Muscle layer of duodenum (tissue), 2 donors: ENCODE data around the gene BRAT1.
A peak's percentile ranks its signal among the peaks of the same experiment; 100 is the strongest.
"Not testable (repeated sequence)": the region's sequence is repeated elsewhere in the genome, so short reads cannot be mapped to it uniquely, and the experiment has no call there.

Experiments
- H3K27ac ChIP-seq: one replicate; pipeline ENCODE4 v1.7.0; 2013; ENCODE audit warnings: mild to moderate bottlenecking, low read length
- H3K27me3 ChIP-seq: one replicate; pipeline ENCODE4 v1.7.0; 2013; ENCODE audit warnings: low read depth, mild to moderate bottlenecking, control low read depth, low read length
- H3K36me3 ChIP-seq, 2 donors: one replicate each; pipeline ENCODE4 v1.7.0; 2013; ENCODE audit warnings: low read length in 2 of 2, control low read depth in 1 of 2, mild to moderate bottlenecking in 1 of 2; ENCODE audit not compliant: insufficient read depth in 2 of 2, control insufficient read depth in 1 of 2
- H3K4me1 ChIP-seq, 2 donors: one replicate each; pipeline ENCODE4 v1.7.0; 2013; ENCODE audit warnings: low read length in 2 of 2, mild to moderate bottlenecking in 2 of 2, control low read depth in 1 of 2, moderate library complexity in 1 of 2; ENCODE audit not compliant: insufficient read depth in 2 of 2, control insufficient read depth in 1 of 2
- H3K4me3 ChIP-seq, 2 donors: one replicate each; pipeline ENCODE4 v1.7.0; 2013; ENCODE audit warnings: low read length in 2 of 2, low read depth in 1 of 2, mild to moderate bottlenecking in 1 of 2
- H3K9me3 ChIP-seq, 2 donors: one replicate each; pipeline ENCODE4 v1.7.0; 2013; ENCODE audit warnings: low read length in 2 of 2, control low read depth in 1 of 2, mild to moderate bottlenecking in 1 of 2; ENCODE audit not compliant: control insufficient read depth in 1 of 2
- donor health status: healthy.

The BRAT1 gene

DNA sequence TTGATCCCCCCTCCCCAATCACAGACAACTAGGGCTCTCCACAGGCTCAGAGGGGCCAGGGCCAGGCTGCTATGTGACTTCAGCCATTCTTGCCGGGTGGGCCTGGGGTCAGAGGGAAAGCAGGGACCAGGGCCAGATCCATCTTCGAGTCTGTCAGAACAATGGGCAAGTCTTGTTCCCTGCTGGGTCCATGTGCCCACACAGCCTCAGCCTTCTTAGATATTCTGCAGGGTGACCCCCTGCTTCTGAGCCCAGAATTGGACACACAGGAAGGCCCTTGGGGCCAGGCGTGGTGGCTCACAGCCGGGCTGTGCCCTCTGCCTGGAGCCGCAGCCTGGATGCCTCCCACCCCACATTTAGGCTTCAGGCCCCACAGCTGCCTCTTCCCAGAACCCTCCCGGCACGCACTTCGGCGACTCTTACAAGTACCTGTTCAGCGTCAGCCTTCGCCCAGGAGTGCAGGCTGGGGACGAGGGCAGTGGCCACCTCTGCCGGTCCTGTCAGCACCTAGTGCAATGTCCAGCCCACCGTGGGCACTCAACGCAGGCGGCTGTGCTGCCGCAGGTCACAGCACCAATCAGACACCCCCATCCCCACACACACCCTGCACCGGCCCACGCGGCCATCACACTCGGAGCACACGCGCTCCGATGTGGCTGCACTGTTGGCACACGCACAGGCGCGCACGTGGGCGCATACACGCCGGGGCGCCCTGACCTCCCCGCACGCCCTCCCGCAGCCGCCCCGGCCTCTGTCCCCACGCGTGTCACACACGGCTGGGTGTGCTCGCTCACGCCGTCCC is 24.1 kb downstream of the BRAT1 start:
- H3K27ac ChIP-seq: not testable (repeated sequence)

GRCh38 chr7:2530071-2530987 is 25.0 kb downstream of the BRAT1 start:
- Histone ChIP-seq H3K27ac (peak overlapping the region; percentile 23), H3K36me3 (no peaks in the 10 kb centered on the region), H3K4me1 (peaks cover 10 to 18% of the 10 kb centered on the region in 2 donors), H3K27me3 (no peaks in the 10 kb centered on the region), H3K4me3 (no peak overlapping the region), H3K9me3 (no peaks in the 10 kb centered on the region)

More for the DNA sequence above, 24.1 kb downstream of the BRAT1 start:
- H3K27me3 ChIP-seq, H3K4me3 ChIP-seq, H3K9me3 ChIP-seq, H3K36me3 ChIP-seq: not testable (repeated sequence)
- H3K4me1 ChIP-seq: peaks cover 10% of the 10 kb centered on the region in 2 donors

DNA sequence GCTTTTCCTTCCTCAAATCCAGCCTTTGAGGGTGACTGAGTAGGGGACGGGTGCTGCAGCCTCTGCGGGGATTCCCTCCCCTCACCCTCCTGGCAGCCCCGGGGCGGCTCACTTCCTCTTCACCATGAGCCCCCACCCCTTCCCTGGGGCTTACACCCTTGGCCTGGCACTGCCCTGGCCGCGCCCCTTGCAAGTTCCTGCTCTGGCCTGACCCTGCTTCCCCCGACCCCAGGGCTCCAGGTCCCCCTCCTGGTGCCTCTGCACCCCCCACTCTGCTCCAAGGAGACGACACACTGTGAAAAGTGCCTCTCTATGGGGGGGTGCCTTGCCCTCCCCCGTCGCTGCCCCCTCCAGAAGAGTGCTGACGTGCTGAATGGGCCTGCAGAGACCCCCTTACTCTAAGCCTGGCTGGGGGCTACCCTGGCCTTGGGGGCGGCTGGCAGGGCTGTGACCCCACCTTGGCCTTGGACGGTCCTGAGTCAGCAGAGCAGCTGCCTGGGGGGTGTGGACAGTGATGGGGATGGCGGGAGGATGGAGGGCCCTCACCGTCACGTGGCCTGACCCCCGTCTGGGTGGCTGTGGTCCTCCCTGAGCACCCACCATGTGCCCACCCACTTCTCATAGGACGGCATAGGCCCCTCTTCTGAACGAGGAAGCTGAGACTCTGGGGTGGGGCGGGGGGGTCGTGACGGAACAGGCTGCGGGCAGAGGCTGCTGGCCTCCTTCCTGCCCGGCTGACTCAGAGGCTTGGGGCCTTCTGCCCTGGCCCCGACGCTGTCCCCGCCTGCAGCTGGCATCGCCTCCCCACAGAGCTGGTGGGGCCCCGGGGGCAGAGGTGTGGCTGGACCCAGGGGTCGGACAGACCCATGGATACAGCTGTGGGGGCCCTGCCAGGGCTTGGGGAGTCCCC is 25.9 kb downstream of the BRAT1 start:
- Histone ChIP-seq H3K27ac (no peak overlapping the region), H3K4me1 (peaks cover 10 to 24% of the 10 kb centered on the region in 2 donors), H3K36me3 (no peaks in the 10 kb centered on the region), H3K27me3 (no peaks in the 10 kb centered on the region), H3K9me3 (no peaks in the 10 kb centered on the region), H3K4me3 (no peak overlapping the region)

DNA sequence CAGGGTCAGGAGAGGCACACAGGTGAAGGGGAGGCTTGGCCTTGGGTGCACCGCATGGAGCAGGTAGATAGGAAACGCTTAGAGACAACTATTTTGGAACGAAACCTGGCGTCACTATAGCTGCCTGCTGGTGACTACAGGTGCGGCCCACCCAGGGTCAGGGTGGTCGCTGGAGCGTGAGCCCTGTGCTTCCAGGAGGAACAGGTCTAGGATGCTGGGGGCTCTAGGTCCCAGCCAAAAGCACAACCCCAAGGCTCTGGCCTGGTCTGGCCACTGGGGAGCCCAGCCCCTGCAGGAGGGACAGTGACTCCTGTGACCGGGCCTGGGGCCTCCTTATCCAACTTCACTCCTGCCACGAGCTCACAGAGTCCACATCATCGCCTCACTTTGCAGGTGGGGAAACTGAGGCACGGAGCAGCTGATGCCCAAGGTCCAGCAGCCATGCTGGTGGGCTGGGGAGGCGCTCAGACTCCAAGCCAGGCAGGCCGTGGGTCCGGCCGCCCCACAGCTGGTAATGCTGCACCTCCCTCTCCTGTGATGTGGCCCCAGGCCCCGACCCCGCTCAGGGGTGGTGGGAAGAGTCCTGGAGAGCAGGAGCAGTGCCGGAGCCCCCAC is 26.7 kb downstream of the BRAT1 start:
- Histone ChIP-seq H3K36me3 (no peaks in the 10 kb centered on the region), H3K4me3 (no peak overlapping the region), H3K4me1 (peaks cover 10 to 32% of the 10 kb centered on the region in 2 donors), H3K27ac (no peak overlapping the region), H3K9me3 (no peaks in the 10 kb centered on the region), H3K27me3 (no peaks in the 10 kb centered on the region)

GRCh38 chr7:2527505-2528467 is 27.5 kb downstream of the BRAT1 start:
- Histone ChIP-seq H3K9me3 (no peaks in the 10 kb centered on the region), H3K4me3 (no peak overlapping the region), H3K27ac (no peak overlapping the region), H3K4me1 (peaks cover 12 to 40% of the 10 kb centered on the region in 2 donors), H3K27me3 (no peaks in the 10 kb centered on the region), H3K36me3 (no peaks in the 10 kb centered on the region)

DNA sequence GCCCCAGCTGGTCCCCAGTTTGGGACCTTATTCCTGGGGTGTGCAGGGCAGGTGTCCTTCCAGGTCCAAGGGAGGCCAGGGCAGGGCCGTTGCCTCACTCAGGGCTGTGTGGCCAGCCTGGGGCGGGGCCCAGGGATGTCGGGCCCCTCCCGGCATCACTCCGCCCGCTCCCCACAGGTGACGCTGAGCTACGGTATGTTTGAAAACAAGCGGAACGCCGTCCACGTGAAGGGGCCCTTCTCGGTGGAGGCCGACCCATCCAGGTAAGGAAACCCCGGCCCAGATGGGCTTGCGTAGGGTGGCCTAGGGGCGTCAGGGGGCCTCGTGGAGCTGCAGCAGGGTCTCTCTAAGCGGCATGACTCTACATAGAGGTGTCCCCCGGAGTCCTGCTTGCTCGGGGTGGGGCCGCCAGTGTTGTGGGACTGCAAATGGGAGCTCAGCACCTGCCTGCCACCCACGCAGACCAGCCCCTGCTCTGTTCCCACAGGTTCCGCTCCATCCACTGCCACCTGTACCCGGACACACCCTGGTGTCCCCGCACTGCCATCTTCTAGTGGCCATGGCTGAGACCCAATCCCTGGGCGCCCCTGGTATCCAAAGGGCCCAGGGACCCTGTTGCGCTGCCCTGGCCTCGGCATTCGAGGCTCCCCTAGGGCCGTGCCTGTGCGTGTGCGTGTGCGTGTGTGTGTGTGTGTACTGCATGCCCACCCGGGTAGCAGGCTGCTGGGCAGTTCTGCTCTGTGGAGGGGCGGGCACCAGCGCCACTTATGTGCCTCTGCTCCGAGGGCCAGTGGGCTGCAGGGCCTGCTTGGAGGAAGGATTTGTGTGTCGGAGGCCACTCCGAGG is 28.4 kb downstream of the BRAT1 start:
- Histone ChIP-seq H3K27me3 (no peaks in the 10 kb centered on the region), H3K36me3 (no peaks in the 10 kb centered on the region), H3K4me3 (no peak overlapping the region), H3K4me1 (peaks cover 18 to 46% of the 10 kb centered on the region in 2 donors), H3K9me3 (no peaks in the 10 kb centered on the region), H3K27ac (no peak overlapping the region)

DNA sequence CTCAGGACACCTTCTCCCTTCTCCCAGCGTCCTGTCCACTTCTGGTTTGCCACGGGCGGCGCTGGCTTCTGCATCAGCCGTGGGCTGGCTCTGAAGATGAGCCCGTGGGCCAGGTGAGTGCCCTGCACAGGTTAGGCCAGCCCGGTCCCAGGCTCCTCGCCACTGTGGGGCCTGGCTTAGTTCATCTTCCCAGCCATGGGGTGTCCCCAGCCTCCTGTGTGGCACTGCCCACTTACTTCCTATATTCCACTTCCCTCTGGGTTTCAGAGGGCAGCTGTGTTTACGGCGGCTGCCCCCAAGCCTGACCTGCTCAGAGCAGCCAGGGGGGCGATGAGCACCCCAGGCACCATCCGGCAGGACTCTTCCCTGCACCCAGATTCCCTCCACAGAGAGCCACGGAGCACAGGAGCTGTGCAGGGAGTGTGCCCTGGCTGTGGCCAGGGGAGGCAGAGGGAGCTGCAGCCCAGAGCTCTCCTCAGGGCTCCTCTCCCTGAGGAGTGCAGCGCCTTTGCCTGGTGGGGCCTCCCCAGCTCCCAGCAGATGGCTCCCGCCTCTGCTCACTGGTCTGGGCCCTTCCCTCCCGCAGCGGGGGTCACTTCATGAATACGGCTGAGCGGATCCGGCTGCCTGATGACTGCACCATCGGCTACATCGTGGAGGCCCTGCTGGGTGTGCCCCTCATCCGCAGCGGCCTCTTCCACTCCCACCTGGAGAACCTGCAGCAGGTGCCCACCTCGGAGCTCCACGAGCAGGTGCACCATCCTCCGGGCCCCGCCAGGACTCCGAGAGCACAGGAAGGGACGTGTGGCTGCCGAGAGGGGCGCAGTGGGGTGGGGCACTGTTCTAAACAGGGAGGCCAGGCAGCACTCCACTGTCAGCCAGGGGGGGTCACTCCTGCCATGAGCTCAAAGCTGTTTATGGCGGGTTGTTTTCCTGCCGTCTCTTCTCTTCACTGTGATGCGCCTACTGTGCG is 29.4 kb downstream of the BRAT1 start:
- Histone ChIP-seq H3K4me3 (no peak overlapping the region), H3K27me3 (no peaks in the 10 kb centered on the region), H3K27ac (no peak overlapping the region)

GRCh38 chr7:2524808-2525657 is 30.3 kb downstream of the BRAT1 start:
- Histone ChIP-seq H3K36me3 (no peaks in the 10 kb centered on the region), H3K9me3 (no peaks in the 10 kb centered on the region), H3K4me3 (no peak overlapping the region), H3K27me3 (no peaks in the 10 kb centered on the region), H3K27ac (no peak overlapping the region), H3K4me1 (peaks cover 14 to 65% of the 10 kb centered on the region in 2 donors)

More for the DNA sequence above, 29.4 kb downstream of the BRAT1 start:
- Histone ChIP-seq H3K36me3 (no peaks in the 10 kb centered on the region), H3K9me3 (no peaks in the 10 kb centered on the region), H3K4me1 (peaks cover 19 to 56% of the 10 kb centered on the region in 2 donors)
